CD4-positive, alpha-beta T cell treated with Interleukin-10 for 1 hour (primary cell): ENCODE results near the gene CA10.

Experiments
- DNase-seq: peaks from one replicate; pipeline ENCODE4 v3.0.0-alpha.2; 2020

CA10 gene

DNA sequence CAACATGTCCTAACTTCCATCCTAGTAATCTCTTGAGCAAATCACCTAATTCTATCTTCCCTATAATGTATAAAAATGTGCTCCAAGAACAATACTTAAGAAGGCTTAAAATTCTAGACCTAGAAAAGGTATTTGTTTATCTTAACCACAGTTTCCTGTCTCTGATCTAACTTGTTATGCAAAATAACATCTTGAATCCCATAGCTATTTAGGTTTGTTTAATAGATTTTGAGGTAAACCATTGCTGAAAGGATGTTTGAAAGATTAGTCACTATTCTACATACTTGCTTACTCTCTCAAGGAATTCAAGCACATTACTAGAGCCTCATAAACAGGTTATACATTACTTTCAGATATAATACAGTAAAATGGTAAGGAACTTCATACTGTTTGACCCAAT lies 13.0 kb downstream of the CA10 start:
- no peak for DNase-seq

DNA sequence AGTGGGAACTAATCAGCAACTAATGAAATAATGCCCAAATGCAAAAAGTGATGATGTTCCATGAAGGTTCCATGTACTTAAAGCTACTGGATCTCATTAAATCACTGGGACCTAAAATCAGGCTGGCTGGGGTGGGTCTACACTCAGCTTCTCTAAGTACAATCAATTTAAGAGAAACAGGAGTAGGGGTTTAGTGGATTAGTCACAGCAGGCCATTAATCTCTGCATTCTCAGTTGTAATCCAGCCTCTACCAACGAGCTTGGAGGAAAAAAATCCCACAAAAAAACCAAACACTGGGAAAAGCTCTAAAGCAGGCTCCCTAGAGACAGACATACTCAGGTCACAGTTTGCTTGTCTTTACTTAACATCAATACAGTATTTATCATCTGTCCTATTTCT lies 15.0 kb downstream of the CA10 start:
- no peak for DNase-seq

DNA sequence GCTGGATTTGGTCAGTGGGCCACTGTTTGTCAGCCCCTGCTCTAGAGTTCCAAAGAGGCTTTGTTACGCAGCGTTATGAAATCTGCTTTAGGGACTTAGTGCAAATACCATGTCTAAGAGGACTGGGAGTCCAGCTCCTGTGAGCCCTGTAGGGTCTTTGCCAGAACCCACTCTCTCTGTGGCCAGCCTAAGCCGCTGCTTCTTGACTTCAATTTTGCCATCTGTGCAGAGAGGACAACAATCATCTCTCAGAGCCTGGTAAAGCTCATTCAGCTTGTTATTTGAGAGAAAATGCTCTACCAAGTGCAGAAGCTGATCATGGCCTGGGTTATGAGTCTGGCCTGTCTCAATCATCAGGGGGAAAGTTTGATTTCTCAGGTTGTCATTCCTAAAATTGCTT lies 17.9 kb downstream of the CA10 start:
- no peak for DNase-seq

DNA sequence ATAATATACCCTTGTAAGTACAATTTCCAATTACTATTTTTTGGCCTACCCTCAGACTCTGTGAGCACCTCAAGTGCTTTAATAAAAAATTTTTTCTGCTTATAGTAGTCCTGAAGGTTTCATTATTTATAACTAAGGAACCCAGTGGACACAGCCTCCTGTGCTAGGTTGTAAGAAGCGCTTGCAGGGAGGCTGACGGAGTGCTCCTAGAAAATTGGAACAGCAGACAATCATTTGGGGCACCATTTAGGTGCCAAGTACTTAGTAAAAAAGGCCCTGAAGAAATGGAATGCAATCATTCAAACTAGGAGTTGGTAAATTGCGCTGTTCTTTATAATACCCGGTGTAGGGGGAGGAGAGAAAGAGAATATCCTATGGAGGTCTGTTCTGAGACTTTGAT lies 19.8 kb downstream of the CA10 start:
- DNase-seq: no peak

DNA sequence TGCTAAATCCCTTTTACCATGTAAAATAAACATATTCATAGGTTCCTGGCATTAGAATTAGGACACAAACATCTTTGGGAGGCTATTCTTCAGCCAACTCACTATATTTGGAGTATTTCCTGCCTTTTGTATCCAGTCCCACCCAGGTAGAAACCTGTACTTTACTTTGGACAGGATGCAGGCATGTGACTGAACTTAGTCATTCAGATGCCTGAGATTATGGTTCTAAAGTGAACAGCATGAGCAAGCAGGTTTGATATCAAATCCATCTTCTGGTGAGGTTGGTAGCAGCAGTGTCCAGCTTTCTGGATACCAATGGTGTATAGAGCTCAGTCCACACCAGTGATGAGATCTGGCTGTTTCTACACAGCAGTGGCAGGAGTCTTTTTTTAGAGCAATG lies 20.2 kb downstream of the CA10 start:
- no peak for DNase-seq

DNA sequence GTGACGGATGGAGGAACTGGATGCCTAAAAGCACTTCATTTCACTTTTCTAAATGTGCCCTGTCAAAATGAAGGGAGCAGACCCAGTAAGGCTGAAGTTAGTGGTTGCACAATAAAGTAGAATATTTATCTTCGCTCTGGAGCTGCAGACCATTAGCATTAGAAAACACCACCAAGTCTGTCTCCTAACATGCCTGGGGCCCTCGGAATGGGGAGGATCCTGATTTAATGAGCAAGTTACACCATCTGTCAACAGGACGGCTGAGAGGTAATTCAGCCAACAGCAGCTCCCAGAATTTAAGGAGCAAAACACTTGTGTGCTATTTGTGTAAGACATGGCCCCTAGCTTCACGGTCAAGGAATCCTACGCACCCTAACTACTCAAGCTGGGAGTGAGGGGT lies 22.3 kb downstream of the CA10 start:
- no peak for DNase-seq

DNA sequence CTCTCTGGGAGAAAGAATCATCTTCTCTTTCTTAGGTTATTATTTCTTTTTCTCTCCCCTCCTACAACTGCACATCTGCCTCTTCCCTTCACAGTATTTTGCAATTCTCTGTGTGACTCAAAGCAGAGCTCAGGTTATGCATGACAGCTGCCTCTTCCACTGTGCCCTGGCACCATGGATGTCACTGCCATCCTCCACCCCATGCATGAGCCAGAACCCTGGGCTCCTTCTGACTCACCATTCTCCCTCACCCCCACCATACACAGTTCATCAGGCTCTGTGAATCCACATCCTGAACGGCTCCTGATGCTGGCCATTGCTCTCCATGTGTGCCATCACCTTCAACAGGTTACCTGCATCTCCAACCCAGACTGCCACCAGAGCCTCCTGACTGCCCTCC lies 23.9 kb downstream of the CA10 start:
- DNase-seq: no peak

DNA sequence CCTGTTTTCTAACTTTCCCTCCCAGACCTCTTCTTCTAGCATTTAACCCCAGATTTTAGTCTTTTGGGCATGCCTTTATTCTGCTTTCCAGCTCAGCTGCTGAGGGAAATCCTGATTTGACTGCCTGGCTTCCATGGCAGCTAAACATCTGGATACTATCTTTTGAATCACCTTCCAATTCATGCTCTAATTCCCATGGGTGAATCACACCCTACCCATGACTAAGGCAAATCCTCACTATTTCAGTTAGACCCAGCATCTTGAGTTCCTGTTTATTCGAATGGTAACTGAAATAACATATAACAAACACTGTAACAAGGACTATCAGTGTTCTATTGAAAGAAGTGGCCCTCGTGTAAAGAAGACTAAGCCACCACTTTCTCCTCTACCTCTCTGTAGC lies 29.8 kb downstream of the CA10 start:
- no peak for DNase-seq

DNA sequence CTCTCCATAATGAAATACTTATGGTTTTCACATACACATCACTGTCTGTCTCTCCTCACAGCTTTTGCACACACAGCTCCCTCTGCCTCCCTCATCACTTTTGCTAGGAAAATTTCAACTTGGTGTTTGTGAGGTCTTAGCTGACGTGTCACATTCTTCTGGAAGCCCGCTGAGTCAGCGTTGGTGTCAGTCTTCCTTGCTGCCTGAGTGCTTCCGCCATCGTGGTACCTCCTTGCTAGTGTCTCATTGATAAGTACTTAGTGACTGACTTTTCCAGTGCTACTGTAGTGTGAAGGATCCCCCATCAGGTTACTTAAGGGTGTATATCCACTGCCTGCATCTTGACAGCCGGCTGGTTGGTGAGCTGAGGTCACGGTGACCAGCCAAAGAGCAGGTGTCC lies 33.5 kb downstream of the CA10 start:
- DNase-seq: no peak

DNA sequence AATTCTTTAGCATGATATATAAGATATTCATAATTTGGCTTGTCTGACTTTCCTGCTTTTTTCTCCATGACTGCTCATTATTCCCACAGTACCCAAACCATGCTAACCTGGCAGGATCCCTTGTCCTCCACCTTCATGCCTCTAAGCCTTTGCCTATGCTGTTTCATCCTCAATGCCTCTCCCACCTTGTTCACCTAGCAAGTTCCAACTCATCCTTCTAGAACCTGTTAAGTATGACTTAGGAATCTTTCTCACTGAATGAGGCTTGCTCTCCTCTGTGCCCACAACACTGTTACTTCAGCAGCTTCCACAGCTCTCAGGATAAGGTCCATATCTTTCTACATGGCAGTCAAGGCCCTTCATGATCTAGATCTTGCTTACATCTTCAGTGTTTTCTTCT lies 34.0 kb downstream of the CA10 start:
- no peak for DNase-seq

DNA sequence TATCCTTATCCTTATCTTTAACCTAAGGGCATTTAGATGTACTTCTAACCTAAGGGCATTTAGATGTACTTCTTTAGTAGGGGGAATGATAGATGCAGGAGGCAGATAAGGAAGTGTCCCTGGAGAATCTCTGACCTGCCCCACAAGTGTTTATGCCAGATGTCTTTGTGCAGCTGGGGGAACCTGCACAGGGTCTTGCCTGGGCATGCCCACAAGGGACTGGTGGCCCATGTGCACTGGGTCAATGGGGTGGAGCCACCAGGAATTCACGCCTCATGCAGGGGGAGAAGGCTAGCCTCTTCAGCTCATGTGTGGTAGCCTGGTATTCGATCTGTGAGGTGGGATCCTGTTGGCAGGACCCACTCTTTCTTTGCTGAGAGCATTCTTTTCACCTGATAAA lies 38.0 kb downstream of the CA10 start:
- DNase-seq: no peak

DNA sequence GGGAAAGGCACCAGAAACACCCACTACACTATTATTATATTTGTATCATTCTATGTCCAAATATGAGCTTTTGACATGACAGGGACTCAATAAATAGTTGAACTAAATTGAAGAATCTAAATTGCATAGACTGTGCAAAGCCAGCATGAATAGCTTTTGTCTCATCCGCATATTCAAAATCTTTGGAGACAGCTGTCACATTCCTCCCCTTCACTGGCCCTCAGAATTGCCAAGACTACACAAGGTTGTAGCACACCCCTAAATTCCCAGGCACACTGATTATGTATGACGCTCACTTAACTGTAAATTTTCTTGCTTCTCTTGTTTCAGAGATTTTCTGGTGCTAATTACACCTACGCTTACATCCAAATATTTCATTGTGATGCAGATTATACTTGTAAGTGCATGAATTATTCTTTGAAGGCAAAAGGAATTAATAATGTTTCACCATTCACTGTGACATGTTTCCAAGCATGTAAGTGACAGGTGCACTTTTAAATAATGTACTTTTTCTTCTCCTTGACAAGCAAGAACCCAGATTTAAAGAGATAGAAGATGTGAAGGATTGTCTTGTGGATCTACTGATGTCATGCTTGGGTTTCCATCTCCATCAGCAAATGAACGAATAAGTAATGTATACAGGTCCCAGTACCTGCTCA lies 47.5 kb downstream of the CA10 start:
- DNase-seq: no peak

DNA sequence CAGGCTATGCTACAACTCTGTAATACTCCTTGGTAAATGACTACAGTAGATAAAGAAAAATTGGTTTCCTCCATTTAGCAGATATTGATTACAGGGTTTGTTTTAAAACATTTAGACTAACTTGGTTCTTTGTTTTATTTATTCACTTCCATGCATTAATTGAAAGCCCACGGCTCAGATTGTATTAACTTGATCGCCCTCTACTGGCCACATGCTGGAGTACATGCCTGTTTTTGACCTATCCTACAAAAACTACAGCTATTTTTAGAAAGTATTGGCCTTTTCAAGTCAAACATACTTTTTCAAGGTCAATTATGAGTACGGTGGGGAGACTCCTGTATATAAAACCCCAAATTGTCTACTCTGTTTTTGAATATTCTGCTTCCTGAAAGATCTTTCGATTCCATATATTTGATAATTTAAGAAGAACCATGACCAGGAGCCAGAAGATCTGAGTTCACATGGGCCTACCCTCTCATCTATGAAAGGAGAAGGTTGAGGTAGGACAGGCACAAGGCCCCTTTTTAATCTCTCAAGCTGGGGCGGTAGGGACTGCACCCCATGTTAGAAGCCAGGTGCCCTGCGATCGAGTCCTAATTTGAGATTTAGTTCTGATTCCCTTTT lies 51.8 kb downstream of the CA10 start:
- peak; percentile 29 for DNase-seq

DNA sequence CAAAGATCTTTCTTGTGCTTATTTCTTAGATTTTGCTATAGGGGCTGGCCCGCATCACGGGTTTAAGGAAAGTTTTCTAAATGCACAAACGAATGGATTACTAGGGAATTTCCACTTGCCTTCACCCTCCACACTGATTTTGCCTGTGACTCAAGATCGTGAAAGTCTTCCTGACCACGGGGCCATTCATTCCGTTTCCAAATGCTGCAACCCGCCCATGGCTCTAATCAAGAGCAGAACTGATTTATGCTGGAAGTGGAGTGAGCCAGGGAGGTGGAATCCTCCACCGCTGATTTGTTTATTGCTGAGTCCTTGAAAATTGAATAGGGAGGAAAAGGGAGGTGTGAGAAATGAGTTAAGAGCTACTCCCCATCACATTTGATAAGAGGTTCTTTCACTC lies 52.4 kb downstream of the CA10 start:
- no peak for DNase-seq

DNA sequence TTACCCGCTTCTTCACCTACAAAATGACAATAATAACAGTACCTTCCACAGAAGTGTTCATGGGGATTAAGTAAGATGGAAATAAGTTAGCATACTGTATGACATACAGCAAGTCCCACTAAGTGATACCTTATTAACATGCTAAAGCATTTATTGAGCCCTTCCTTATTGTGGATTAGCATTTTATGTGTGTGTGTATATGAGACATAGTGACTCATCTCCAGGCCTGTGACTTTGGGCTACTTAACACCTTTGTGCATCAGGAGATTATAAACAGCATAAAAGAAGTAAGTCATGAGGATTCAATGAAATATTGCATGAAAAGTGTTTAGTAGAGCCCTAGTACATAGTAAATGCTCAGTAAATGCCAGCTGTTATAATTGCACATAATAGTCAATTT lies 52.9 kb downstream of the CA10 start:
- no peak for DNase-seq

DNA sequence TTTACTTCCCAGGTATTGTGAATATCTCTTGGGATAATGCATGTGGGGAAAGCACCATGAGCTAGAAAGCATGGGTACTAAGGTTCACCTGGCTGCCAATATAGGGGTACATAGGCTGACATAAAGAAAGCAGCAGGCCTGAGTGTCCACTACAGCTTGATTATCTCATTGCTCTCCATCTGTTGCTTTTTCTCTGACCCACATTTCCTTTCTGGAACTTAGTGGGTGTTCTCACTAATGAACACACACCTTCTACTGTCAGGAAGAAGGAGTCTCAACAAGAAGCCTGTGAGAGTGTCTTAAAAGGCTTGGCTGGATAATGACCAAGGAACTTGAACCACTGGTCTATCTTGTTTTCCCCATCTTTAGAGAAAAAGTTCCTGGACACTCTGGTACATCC lies 62.5 kb downstream of the CA10 start:
- no peak for DNase-seq

DNA sequence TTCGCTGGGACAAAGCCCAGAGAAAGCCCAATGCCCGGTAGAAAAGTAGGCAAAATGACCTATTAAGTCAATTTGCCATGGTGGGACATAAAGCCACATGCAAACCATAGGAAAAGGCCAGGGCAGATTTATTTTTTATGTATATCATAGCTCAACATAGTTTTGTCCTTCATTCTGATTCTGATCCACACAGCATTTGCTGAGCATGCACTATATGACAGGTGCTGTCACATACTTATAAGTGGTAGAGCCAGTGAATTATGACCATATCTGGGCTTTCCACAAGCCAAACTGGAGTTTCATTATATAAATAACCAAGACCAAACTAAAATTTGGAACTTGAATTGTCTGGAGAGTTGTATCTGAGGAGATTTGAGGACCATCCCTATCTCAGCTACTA lies 74.3 kb downstream of the CA10 start:
- DNase-seq: no peak

DNA sequence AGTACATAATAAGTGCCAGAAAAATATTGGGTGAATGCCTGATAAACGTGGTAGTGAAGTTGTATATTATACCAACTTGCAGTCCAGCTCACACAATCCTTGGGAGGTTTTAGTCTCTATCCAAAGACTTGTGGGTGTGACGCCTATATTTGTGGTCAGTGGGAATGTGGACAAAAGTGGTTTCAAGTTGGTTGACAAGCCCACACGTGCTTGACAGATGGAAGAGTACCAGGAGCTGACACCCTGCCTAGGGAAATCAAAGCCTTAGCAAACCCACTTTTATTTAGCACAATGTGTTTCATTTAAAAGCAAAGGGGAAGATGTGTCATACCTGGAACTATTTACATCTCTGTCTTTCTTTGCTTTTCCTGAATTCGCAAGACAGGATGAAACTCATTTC lies 79.0 kb downstream of the CA10 start:
- DNase-seq: no peak

DNA sequence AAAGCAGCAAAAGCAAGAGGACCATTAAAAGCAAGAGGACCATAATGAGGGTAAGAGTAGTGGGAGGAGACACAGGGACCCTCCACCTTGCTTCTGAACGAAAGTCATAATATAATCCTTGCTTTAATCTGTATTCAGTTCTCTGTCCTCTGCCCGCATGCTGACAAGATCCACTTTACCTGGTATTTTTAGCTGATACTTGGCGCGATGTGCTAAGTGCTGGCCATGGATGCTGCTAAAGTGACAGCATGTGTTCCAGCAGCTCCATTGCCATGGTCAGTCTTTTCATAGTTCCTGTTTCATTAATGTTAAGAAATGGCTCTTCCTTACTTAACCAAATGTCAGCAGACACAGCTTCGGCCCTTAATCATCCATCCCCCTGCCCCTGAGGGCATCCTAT lies 86.8 kb downstream of the CA10 start:
- DNase-seq: no peak

DNA sequence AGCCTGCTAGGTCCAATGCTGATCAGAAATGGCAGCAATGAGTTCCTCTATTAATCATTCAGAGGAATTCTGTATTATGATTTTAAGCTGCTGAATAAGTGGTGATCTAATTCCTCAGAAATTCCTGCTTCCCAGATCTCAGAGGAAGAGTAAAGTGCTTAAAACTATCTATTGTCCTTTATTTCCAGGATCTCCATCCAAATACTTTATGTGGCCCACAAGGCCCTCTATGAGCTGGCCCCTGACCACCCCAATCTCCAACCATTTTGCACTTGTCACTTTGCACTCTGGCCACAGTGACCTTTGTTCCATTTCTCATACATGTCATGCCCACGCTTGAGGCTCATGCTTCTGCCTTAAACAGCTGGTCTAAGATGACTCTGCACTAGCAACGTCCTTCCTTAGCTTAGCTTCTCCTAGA lies 93.7 kb downstream of the CA10 start:
- DNase-seq: no peak

DNA sequence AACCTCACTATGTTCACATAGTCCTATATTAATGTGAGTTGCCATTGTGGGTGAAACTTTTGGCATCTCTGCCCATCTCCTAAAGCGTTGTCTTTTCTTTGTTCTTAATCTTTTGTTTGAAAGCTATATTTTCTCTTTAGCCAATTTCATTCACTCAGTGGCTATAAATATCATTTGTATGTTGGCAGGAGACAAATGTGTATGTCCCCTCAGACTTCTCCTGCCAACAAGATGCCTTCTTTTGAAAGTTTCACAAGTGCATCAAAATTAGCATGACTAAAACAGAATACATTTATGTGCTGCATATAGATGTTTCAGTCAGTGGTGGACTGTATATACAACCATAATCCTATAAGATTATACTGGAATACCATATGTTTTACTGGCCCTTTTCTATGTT lies 109.0 kb downstream of the CA10 start:
- no peak for DNase-seq

DNA sequence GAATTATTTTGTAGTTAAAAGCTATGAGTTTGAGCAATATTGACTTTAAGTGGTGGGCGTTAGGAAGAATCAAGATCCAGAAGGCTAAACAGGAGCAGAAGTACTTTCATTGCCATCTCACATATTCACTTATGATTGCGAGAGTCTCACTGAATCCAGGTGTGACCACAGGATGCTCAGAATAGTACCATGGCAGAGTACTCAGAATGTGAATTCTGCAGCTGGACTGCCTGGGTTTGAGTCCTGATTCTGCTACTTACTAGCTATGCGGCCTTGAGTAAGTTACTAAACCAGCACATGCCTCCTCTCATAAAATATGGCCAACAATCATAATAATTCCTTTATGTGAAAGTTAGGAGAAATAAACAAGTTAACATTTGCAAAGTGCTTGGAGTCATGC lies 109.5 kb downstream of the CA10 start:
- no peak for DNase-seq

DNA sequence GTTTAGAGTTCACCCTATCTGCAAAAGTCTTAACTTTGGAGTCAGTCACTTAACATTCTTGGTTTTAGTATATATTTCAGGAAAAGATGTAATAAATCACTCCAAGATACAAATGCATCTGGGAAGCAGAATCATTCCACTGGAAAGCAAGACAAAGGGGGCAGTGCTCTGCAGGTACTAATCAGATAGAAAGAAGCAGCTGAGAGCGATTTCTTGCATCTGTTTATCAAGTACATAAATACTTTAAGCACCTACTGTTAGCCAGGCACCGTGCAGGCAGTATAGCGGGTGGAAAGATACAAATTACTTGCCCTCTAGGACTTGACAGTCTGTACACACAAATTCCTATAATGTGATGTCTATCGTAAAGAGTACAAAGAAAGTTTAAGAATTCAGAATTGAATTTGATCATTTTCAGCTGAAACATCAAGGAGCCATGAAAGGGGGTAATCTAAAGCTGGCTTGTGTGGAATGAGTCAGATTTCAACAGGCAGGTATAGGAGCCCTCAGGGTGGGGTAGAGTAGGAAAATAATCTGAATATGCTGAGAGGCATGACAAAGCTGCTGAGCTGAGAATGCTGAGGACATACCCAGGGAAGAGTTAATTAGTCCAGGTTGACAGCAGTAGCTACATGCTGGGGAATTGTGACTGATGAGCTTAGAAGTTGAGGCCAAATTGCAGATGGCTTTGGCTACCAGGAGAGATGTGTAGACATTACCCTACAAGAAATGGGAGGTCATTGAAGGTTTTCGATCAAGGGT lies 110.2 kb downstream of the CA10 start:
- DNase-seq: no peak

DNA sequence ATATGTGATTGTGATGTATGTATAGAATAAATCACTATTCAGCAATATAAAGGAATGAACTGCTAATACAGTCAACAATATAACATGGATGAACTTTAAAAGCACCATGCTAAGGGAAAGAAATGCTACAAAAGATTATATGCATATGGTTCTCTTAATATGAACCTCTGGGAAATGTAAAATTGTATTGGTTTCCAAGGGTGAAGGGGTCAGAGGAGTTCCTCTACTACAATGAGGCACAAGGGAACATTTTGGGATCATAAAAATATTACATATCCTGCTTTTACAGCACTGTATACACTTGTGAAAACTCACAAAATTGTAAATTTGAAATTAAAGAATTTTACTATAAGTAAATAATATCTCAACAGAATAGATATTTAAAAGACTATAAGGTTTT lies 111.4 kb downstream of the CA10 start:
- DNase-seq: no peak
